Left colon (tissue), 2 donors: ENCODE data around the gene ITGAE. TPM values are rescaled to one million over a fixed set of nuclear protein-coding genes. Genes with fewer than 3 reads are reported as not detected.
"Not testable (repeated sequence)": the region's sequence is repeated elsewhere in the genome, so short reads cannot be mapped to it uniquely, and the experiment has no call there.

Experiments
- ATAC-seq: fragments of 200-7000 bp; cut with Tn5 transposase; one replicate; pipeline ENCODE4 v1.9.1; 2020; ENCODE audit warnings: mild to moderate bottlenecking, moderate library complexity
- DNase-seq, 2 donors: peaks; one replicate each; pipeline ENCODE4 v3.0.0-alpha.2; 2020
- intact Hi-C, 2 donors: fragments of 100-400 bp; cut with DNase I in 1 of 2; cut with micrococcal nuclease in 1 of 2; formaldehyde crosslinking; loops; one replicate each; pipeline versions ENCODE4 v1.11.2 to v1.14.0; 2022; cut with DNase I, micrococcal nuclease
- long read RNA-seq: library from polyadenylated mRNA; unstranded; transcript quantifications from one replicate; pipeline ENCODE4 v2.0.0, GENCODE V29; 2021
- total RNA-seq, 2 donors: library from RNA; stranded (reverse); fragmentation: NEBNext Ultra II Directional; extraction: Animal tissue kit (Norgen Biotek cat#: 25700); gene quantifications; one replicate each; pipeline ENCODE4 v1.2.1, GENCODE V29; 2021
- donor health status: DM: no; HTN: no; CAD: no.
- donor health status: DM: yes; HTN: yes; CAD: no.

Gene ITGAE, protein sequence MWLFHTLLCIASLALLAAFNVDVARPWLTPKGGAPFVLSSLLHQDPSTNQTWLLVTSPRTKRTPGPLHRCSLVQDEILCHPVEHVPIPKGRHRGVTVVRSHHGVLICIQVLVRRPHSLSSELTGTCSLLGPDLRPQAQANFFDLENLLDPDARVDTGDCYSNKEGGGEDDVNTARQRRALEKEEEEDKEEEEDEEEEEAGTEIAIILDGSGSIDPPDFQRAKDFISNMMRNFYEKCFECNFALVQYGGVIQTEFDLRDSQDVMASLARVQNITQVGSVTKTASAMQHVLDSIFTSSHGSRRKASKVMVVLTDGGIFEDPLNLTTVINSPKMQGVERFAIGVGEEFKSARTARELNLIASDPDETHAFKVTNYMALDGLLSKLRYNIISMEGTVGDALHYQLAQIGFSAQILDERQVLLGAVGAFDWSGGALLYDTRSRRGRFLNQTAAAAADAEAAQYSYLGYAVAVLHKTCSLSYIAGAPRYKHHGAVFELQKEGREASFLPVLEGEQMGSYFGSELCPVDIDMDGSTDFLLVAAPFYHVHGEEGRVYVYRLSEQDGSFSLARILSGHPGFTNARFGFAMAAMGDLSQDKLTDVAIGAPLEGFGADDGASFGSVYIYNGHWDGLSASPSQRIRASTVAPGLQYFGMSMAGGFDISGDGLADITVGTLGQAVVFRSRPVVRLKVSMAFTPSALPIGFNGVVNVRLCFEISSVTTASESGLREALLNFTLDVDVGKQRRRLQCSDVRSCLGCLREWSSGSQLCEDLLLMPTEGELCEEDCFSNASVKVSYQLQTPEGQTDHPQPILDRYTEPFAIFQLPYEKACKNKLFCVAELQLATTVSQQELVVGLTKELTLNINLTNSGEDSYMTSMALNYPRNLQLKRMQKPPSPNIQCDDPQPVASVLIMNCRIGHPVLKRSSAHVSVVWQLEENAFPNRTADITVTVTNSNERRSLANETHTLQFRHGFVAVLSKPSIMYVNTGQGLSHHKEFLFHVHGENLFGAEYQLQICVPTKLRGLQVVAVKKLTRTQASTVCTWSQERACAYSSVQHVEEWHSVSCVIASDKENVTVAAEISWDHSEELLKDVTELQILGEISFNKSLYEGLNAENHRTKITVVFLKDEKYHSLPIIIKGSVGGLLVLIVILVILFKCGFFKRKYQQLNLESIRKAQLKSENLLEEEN
- total RNA-seq, result 10 to 100 TPM; 15.6 to 16.2 TPM
- long read RNA-seq, transcript ITGAE-207 (4 exons, 672 nt), result major isoform, 15 of 23 reads
- long read RNA-seq, partial matches to known transcripts, result 3 of 23 reads
- long read RNA-seq, other reads (novel, unspliced or antisense), result 2 of 23 reads

DNA sequence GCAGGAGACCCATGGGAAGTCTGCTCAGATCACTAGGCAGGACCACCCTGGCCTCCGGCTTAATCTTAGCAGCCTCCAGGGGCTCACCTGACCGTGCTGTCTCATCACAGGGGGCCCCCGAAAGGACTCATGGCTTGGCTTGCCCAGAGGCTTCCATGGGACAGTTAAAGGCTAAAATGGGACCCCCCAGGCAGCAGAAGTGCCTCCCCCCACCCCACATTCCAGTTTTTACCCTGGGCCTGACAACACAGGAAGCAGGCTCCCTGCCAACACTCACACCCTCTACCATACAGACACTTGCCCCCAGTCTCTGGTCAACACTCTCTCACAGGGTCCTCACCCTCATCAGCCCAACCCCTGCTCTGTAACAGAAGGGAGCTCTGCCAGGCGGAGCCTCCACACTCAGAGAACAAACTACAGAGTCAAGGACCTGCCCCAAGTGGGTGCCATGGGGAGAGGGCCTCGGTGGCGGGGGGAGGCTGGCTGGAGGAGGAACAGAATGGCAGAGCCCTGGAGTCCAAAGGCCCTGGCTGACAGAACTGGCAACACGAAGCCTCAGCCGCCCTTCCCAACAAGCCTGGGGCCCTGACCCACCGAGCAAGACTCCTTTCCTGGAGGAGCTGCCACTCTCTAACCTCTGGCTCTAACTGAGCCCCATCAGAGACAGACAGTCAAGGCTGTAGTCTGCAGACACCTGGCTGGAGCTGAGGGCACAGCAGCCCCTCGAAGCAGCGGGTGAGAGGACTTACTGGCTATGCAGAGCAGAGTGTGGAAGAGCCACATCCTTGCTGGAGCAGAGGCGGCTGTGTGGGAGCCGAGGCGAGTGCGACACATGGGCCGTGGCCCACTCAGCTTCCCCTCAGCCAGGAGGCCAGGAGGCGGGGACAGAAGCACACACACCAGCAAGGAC is at the start of gene ITGAE:
Gene ITGAE, minus strand, starts transcription at position 827 of the 910 bp plus-strand sequence. Its CDS starts 44 bp downstream, at position 783.
- DNase-seq, result no peak
- intact Hi-C loops, result no loop called here

DNA sequence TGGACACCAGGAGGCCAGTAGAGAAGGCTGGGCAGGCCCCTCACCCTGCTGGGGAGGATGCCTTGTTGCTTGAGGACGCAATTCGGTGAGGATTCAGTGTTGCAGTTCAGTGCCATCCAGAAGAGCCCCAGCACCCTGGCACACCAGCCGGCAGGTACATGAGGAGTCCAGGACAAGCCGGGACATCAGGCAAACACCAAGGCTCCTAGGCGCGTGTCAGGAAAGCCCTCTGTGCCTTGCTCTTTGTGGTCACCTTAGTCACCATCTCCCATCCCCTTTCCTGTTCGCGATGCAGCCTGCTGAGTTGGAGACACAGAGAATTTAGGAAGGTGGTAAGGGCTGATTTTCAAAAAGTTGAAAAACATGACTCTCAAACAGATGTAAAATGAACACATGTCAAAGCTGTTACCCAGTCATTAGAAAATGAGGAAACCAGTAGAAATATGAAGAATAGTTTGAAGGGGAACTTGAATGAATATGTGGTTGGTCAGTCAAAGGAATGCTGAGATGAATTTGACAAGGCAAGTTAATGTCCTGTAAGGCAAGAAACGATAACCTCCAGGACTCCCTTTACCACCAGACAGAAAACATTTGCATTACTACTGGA is 47.3 kb upstream of the ITGAE start:
- no peak for ATAC-seq

More for the DNA sequence above, at the start of gene ITGAE:
- no peak for ATAC-seq

DNA sequence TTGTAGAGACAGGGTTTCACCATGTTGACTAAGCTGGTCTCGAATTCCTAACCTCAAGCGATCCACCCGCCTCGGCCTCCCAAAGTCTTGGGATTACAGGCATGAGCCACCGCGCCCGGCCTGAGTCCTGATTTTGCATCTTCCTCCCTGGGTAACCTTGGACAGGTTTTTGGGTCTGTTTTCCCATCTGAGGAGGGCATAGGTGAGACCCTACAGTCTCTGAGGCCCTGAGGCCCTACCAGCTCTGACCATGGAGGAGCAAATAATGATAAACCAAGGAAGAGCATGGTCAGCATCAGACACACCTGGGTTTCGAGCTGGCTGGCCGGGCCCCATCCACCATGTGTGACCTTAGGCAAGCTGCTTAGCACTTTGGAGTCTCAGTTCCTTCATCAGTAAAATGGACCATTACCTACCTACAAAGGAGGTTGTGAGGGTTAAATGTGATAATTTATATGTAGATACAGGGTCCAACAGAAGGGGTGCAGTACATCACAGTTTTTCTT is 46.2 kb upstream of the ITGAE start:
- intact Hi-C loops, result no loop called here
- DNase-seq, result no peak

More for the DNA sequence above, 47.3 kb upstream of the ITGAE start:
- intact Hi-C loops, result no loop called here
- DNase-seq, result no peak

DNA sequence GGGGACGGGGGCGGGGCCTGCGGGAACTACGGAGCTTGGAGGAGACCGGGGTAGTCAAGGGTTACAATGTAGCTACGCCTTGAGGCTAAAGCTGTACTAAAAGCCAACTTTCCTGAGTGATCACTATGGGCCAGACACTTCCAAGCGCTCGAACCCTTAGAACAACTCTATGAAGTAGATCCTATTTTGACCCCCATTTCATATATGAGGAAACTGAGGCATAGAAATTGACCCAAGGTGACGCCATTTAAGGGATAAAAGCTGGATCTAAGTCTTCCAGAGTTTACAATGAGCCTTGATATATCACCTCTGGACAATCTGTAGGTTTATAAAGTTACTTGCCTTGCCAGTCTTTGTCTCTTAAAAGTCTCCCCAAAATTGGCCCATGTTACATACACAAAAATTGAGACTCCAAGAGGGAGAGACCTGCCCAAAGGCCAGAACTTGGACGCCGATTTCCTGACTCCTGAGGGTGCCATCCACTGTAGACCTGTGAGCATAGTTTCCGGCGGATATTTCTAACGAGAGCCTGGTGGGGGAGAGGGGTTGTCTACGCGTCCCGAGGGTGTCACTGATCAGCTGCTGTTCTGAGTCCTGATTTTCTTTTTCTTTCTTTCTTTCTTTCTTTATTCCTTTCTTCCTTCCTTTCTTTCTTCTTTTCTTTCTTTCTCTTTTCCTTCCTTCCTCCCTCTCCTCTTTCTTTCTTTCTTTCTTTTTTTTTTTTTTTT is 45.6 kb upstream of the ITGAE start:
- no peak for ATAC-seq
- DNase-seq, result no peak
- intact Hi-C loops, result no loop called here

More for the DNA sequence above, 46.2 kb upstream of the ITGAE start:
- no peak for ATAC-seq

DNA sequence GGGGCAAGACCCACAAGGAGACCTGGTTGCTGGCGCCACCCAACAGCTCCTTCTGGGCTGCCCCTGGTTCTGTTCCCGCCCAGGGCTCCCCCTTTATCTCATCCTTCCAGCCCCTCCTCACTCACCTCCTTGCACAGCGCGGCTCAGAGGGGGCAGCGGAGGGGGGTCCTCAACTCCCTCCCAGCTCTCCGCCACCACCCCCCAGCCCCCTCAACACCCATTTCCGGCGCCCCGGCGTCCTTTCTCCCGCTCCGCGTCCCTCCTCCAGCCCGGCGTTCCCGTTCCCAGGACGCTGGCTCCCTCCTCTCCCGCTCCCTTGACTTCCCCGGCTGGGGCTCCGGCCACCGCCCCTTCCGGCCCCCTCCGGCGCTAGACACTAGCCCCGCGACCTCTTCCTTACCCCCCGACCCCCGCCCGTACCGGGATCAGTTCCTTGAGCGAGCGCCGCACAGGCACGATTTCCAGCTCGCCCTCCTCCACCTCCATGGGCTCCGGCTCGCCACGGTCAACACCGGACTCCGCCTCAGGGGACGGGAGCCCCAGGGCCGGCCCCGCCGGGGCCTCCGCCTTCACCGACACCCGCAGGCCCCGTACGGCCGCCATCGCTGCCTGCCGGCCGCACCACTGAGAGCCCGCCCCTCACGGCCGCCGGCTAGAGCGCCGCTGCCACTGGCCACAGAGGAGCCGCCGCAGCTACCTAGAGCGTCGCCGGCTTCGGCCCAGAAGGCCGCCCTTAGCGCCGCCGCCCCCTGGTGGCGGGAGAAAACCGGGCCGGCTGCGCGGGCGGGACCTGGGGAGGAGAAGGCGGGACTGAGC is 44.8 kb upstream of the ITGAE start, which contains the start of gene NCBP3:
Gene NCBP3, minus strand, starts transcription at position 626 of the 816 bp plus-strand sequence. Its CDS starts 23 bp downstream, at position 603.
- ATAC-seq, result peak; percentile 92
- DNase-seq, result peak; percentile 88 to 90
- intact Hi-C loops, result no loop called here

DNA sequence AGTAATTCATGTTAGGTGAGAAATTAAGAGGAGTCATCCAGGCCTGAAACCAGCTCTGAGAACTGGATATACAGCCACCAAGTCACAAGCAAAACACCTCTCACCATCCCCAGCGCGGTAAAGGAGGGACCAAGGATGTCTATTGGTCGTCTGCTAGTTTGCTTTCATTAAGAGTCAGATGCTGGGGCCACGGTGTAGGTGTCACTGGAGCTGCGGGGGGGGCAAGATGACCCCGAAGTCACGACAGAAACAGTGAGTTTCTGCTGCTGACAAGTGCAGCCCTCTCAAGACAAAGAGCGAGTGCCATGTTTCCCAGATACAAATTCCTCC is 44.3 kb upstream of the ITGAE start:
- DNase-seq (no peak), ATAC-seq (peak; percentile 12)
- intact Hi-C loops, result no loop called here

DNA sequence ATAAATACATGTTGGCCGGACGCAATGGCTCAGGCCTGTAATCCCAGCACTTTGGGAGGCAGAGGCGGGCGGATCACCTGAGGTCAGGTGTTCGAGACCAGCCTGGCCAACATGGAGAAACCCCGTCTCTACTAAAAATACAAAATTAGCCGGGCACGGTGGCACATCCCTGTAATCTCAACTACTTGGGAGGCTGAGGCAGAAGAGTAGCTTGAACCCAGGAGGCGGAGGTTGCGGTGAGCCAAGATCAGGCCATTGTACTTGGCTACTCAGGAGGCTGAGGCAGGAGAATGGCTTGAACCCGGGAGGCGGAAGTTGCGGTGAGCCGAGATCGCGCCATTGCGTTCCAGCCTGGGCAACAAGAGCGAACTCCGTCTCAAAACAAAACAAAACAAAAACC is 43.6 kb upstream of the ITGAE start:
- DNase-seq, intact Hi-C loops, ATAC-seq: not testable (repeated sequence)

DNA sequence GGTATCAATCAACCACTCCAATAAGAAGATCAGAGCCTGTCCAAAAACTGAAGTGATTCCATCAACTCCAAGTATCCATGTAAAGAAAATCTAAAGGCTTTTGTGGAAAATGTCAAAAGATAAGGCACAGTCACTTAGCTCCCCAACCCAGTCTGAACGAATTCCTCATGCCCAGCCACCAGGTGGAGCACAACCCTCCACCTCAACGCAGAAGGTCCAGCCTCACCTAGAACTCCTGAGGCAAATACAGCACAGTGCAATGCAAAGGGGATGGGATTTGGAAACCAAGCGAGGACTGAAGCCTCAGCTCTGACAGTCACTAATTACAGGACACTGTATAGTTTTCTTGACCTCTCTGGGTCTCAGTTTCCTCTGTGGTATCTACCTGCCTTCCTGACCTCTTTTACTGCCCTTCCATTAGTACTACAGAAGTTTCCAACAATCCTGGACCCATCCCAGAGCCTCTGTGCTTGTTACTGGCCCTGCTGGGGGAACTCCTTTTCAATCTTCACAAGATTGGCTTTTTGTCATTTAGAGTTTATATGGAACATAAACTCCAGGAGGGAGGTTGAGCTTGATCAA is 43.0 kb upstream of the ITGAE start:
- peak; percentile 44 for ATAC-seq
- intact Hi-C loops, result no loop called here
- DNase-seq, result peak in 1 of 2 donors; percentile 58

DNA sequence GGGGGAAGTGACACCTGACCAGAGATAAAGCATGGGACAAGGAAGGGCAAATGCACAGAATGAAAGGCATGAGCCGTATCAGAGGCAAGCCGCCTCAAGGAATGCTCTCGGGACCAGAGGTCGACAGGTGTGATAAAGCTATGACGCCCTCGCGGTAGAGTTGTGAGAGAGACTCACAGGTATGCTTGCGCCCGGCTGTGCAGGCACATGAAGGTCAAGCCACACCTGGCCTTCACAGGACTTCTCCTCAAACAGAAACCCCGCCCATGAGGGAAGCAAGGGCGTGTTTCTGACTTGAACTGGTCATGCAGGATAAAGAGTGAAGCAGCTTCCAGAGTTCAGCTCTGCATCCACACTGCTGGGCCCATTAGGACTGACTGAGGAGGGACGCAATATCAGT is 37.2 kb upstream of the ITGAE start:
- ATAC-seq (peak; percentile 96), DNase-seq (peak; percentile 86 to 95)
- intact Hi-C loops, result no loop called here

DNA sequence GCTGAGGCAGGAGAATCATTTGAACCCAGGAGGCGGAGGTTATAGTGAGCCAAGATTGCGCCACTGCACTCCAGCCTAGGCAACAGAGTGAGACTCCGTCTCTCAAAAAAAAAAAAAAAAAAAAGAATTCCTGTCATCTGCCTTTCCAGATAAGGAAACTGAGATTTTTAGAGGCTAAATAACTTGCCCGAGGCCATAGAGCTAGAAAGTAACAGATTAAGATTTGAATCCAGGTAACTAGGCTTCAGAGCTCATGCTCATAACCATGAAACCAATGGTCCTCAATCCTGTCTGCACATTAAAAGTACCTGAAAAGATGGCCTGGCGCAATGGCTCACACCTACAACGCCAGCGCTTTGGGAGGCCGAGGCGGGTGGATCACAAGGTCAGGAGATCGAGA is 35.6 kb upstream of the ITGAE start:
- DNase-seq, result no peak
- ATAC-seq, result no peak
- intact Hi-C loops, result no loop called here

DNA sequence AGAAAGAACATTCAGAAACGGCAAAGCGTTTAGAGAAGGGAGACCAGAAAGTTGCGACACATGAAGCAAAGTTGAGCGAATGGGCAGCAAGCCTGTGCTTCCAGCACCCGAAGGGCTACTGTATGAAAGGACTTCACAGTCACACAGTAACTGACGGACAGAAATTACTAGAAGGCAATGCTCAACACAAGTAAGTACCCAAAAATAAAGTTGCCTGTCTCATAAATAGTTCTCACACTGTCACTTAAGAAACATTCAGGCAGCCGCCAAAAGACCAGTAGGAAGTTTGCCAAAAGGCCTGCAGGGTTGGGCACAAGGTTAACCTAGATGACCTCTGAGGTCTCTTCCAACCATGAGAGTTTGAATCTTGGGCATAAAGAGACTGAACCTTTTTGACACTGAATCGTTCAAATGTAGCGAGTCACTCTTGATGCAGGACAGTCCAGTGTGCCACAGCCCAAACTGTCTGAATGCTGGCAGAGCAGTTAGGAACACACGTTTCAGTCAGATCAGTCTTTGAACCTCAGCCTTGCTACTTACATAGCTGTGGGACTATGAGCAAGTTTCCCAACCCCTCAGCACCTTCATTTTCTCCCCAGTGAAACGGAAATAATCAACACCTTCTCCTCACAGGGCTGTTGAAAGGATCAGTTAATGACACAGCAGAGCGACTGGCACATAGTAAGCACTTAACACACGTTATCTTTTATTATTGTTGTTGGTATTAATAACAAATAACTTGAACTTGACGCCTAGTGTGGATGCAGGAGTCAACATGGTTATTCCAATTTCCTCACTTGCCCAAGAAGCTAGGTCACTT is 34.6 kb upstream of the ITGAE start:
- no peak for ATAC-seq
- DNase-seq, result no peak
- intact Hi-C loops, result no loop called here

DNA sequence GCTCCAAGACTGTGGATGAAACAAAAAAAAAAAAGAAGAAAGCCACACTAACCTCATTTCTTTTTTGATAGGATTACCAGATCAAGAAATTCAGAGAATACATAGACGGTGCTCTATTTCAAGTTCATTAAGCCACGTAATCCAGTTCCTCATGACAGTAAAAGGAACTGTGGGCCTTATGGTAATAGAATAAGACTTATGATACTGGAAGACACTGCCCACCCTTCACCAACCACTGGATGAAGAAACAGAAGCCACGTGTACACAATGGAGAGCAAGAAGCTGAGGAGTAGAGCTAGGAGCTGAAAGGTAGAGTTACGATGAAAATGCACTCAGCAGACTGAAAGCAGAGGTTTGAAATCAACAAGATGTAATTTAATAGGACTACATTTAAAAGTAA is 33.8 kb upstream of the ITGAE start:
- DNase-seq (no peak), ATAC-seq (no peak)
- intact Hi-C loops, result no loop called here

DNA sequence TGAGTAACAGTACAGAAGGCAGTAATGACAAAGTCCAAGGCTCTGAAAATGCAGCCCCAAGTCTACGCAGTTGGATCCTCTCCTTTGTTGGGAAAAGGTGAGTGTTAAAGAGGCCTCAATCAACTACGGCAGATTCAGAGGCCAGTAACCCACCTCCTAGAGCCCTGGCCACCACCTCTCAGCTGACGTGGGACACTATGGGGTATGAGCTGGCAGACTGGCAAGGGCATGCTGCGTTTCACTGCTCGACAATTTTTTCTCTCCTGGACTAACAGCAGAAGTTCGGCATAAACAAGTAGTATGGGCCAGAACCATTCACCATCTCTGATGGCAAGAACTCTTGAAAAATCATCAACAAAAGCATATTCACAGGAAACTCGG is 27.9 kb upstream of the ITGAE start:
- DNase-seq (no peak), ATAC-seq (no peak)
- intact Hi-C loops, result no loop called here

DNA sequence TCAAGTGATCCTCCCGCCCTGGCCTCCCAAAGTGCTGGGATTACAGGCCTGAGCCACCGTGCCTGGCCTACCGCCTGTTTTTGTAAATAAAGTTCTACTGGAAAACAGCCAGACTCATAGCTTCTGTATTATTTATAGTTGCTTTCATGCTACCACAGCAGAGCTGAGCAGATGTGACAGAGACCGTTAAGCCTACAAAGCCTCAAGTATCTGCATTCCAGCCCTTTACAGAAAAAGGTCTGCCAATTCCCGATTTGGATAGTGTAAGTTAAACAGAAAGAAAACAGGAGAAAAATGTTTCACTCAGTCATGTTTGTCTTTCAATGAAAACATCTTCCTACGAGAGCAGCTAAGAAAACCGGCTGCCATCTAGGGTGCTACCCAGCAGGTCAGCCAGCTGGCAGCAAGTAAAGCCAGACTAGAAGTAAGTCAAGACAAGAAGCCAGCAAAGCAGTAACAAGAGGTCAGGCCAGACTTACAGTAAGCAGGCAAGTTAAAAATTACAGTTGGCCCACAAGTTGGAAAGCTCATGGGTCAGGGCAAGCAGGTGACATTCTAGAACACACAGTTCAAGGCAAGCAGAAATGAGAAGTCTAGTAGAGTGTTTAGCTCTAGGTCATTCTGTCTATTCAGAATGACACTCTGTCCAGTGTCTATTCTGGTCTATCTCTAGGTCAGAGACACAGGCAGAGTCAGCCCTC is 27.3 kb upstream of the ITGAE start:
- peak; percentile 13 for ATAC-seq
- intact Hi-C loops, result no loop called here

More for the DNA sequence above, 27.3 kb upstream of the ITGAE start:
- DNase-seq, result peak in 1 of 2 donors; percentile 53
